K562 (cell line): Measurements from ENCODE around the gene ANO7. TPM values are rescaled to one million over a fixed set of nuclear protein-coding genes. Genes with fewer than 3 reads are reported as not detected.

Experiments used
- RBM22 ChIP-seq: fragments of 200-400 bp; formaldehyde crosslinking; IDR thresholded peaks from 2 replicates; pipeline ENCODE4 v1.6.1; 2018; ENCODE audit warnings: low read length, low read depth; ENCODE audit not compliant: poor library complexity, severe bottlenecking
- polyA plus RNA-seq, 8 experiments: library from polyadenylated mRNA; depleted of rRNA in 4 of 8; stranded (reverse) in 5 of 8; unstranded in 3 of 8; fragments of >200 nt; fragmentation: Nextera tagmentation in 2 of 8; fragmentation: Illumina TruSeq in 1 of 8; extraction: Ambion mirVana in 2 of 8; extraction: Trizol in 1 of 8; gene quantifications; 2 replicates each; pipeline versions ENCODE4 v1.2.1 to v1.2.3, GENCODE V29; 2011 to 2014; ENCODE audit warnings: inconsistent platforms in 1 of 8, missing spikeins in 1 of 8
- total RNA-seq, 7 experiments: library from RNA; depleted of rRNA in 6 of 7; stranded (reverse); fragments of >200 nt in 6 of 7; fragmentation: Illumina TruSeq in 2 of 7; extraction: Trizol in 2 of 7; gene quantifications; 2 replicates each; pipeline versions ENCODE4 v1.2.1 to v1.2.3, GENCODE V29; 2011 to 2021; ENCODE audit warnings: low replicate concordance in 1 of 7
- TF ChIP-seq, protein P1 (sequence below), 2 experiments: fragments of 450-650 bp in 1 of 2; sonication (generic) in 1 of 2; formaldehyde crosslinking in 1 of 2; IDR thresholded peaks; 2 replicates each; pipeline versions ENCODE4 v1.7.1 to v1.9.0; 2016 to 2022; ENCODE audit warnings: inconsistent platforms in 1 of 2, mild to moderate bottlenecking in 1 of 2, missing genetic modification reagents in 1 of 2

Gene ANO7
- total and polyA plus RNA-seq, 9 of the 15 experiments (the other 6 are each of a cell fraction or from before 2014, with no cell fraction given), result 0.28 to 5.1 (median 1.1) TPM

DNA sequence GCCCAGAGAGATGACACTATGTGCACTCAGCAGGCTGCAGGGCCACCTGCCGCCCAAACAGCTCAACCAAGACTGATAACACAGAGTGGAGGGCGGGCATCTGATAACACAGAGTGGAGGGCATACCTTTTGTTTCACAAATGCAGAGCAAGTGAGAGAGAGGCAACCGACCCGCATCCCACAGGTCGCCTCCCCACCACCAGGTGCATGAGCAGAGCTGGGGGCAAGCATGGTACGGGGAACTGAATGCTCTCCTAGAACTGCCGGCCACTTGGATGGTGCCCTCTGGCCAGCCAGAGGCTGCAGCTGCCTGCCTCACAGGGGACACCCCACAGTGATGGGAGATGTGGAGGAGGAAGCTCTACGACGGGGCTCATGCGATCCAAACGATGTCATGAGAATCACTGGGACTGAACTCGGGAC, 49.5 kb downstream of the ANO7 start (continued):
- TF ChIP-seq, protein P1, sequence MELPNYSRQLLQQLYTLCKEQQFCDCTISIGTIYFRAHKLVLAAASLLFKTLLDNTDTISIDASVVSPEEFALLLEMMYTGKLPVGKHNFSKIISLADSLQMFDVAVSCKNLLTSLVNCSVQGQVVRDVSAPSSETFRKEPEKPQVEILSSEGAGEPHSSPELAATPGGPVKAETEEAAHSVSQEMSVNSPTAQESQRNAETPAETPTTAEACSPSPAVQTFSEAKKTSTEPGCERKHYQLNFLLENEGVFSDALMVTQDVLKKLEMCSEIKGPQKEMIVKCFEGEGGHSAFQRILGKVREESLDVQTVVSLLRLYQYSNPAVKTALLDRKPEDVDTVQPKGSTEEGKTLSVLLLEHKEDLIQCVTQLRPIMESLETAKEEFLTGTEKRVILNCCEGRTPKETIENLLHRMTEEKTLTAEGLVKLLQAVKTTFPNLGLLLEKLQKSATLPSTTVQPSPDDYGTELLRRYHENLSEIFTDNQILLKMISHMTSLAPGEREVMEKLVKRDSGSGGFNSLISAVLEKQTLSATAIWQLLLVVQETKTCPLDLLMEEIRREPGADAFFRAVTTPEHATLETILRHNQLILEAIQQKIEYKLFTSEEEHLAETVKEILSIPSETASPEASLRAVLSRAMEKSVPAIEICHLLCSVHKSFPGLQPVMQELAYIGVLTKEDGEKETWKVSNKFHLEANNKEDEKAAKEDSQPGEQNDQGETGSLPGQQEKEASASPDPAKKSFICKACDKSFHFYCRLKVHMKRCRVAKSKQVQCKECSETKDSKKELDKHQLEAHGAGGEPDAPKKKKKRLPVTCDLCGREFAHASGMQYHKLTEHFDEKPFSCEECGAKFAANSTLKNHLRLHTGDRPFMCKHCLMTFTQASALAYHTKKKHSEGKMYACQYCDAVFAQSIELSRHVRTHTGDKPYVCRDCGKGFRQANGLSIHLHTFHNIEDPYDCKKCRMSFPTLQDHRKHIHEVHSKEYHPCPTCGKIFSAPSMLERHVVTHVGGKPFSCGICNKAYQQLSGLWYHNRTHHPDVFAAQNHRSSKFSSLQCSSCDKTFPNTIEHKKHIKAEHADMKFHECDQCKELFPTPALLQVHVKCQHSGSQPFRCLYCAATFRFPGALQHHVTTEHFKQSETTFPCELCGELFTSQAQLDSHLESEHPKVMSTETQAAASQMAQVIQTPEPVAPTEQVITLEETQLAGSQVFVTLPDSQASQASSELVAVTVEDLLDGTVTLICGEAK (IDR thresholded peaks at IDR 0.05), result no peak
- TF ChIP-seq, protein P1 (CRISPR knock-in tag; IDR thresholded peaks at IDR 0.05), result no peak
- peak; percentile 39 for TF ChIP-seq RBM22
